Neural cell (in vitro differentiated cells): ENCODE measurements around the gene AP1S1.

Experiments
- CTCF ChIP-seq: fragments of 450-650 bp; IDR thresholded peaks from 2 replicates; pipeline ENCODE4 v1.5.1; 2014; ENCODE audit warnings: antibody characterized with exemption, mild to moderate bottlenecking, moderate library complexity; ENCODE audit not compliant: poor library complexity, severe bottlenecking
- REST ChIP-seq: IDR thresholded peaks from 2 replicates; pipeline ENCODE4 v1.6.1; 2012; ENCODE audit warnings: borderline replicate concordance

- TF ChIP-seq CTCF (no peak), REST (no peak)
These were observed 34.4 kb upstream of the AP1S1 start for GRCh38 chr7:101119876-101120275.
